Neuronal stem cell (in vitro differentiated cells): ENCODE data around the gene POP5. TPM values are rescaled to one million over a fixed set of nuclear protein-coding genes. Genes with fewer than 3 reads are reported as not detected.

Source experiments
- DNase-seq: peaks from one replicate; pipeline ENCODE4 v3.0.0-alpha.2; 2013; ENCODE audit warnings: low spot score
- H2AFZ ChIP-seq: one replicate; pipeline ENCODE4 v1.6.1; 2013; ENCODE audit warnings: mild to moderate bottlenecking, low read length, inconsistent platforms
- H2AK5ac ChIP-seq: 2 replicates; pipeline ENCODE4 v1.6.1; 2013; ENCODE audit warnings: low read depth, mild to moderate bottlenecking, inconsistent platforms, low read length, moderate library complexity, mixed read lengths
- H2BK120ac ChIP-seq: 2 replicates; pipeline ENCODE4 v1.6.1; 2013; ENCODE audit warnings: low read depth, mild to moderate bottlenecking, inconsistent platforms, low read length, moderate library complexity, mixed read lengths
- H2BK12ac ChIP-seq: one replicate; pipeline ENCODE4 v1.6.1; 2013; ENCODE audit warnings: low read length, inconsistent platforms
- H2BK15ac ChIP-seq: 2 replicates; pipeline ENCODE4 v1.6.1; 2013; ENCODE audit warnings: mild to moderate bottlenecking, low read length, inconsistent platforms, mixed read lengths
- H2BK5ac ChIP-seq: one replicate; pipeline ENCODE4 v1.6.1; 2013; ENCODE audit warnings: inconsistent platforms, mild to moderate bottlenecking, low read length, moderate library complexity
- H3K14ac ChIP-seq: one replicate; pipeline ENCODE4 v1.6.1; 2013; ENCODE audit warnings: low read length, inconsistent platforms
- H3K18ac ChIP-seq: 2 replicates; pipeline ENCODE4 v1.6.1; 2013; ENCODE audit warnings: low read length, inconsistent platforms
- H3K23ac ChIP-seq: 2 replicates; pipeline ENCODE4 v1.6.1; 2013; ENCODE audit warnings: low read depth, mild to moderate bottlenecking, mixed read lengths, low read length, inconsistent platforms; ENCODE audit not compliant: poor library complexity
- H3K27ac ChIP-seq: replicated peaks from 3 replicates; pipeline ENCODE4 v1.5.1; 2013; ENCODE audit warnings: low read length, inconsistent platforms
- H3K27me3 ChIP-seq, 3 experiments: 2 replicates each; pipeline ENCODE4 v1.6.1; 2013; ENCODE audit warnings: low read length in 3 of 3, mild to moderate bottlenecking in 2 of 3, inconsistent platforms in 1 of 3, low read depth in 1 of 3, mixed read lengths in 1 of 3, moderate library complexity in 1 of 3; ENCODE audit not compliant: control insufficient read depth in 3 of 3, insufficient read depth in 3 of 3
- H3K36me3 ChIP-seq, 2 donors: replicated peaks in 1 of 2; 2 replicates each; pipeline ENCODE4 v1.6.1; 2013; ENCODE audit warnings: low read length in 2 of 2; ENCODE audit not compliant: control insufficient read depth in 2 of 2, insufficient read depth in 2 of 2
- H3K4ac ChIP-seq: 2 replicates; pipeline ENCODE4 v1.6.1; 2013; ENCODE audit warnings: inconsistent platforms, mild to moderate bottlenecking, low read length, moderate library complexity
- H3K4me1 ChIP-seq, 2 donors: 1 replicate in 1 of 2; 2 replicates in 1 of 2; pipeline ENCODE4 v1.6.1; 2013; ENCODE audit warnings: low read length in 2 of 2, low read depth in 1 of 2; ENCODE audit not compliant: control insufficient read depth in 2 of 2, insufficient read depth in 1 of 2
- H3K4me2 ChIP-seq: one replicate; pipeline ENCODE4 v1.6.1; 2013; ENCODE audit warnings: mild to moderate bottlenecking, low read length, inconsistent platforms; ENCODE audit not compliant: insufficient read depth, poor library complexity, severe bottlenecking
- H3K4me3 ChIP-seq, 2 donors: 2 replicates each; pipeline ENCODE4 v1.5.1; 2013; ENCODE audit warnings: low read length in 2 of 2, mild to moderate bottlenecking in 2 of 2, inconsistent platforms in 1 of 2, moderate library complexity in 1 of 2
- H3K79me1 ChIP-seq: one replicate; pipeline ENCODE4 v1.6.1; 2013; ENCODE audit warnings: low read depth, mild to moderate bottlenecking, inconsistent platforms, low read length, moderate library complexity
- H3K9ac ChIP-seq: one replicate; pipeline ENCODE4 v1.6.1; 2013; ENCODE audit warnings: mild to moderate bottlenecking, low read depth, low read length, inconsistent platforms; ENCODE audit not compliant: poor library complexity
- H3K9me3 ChIP-seq, 2 donors: replicated peaks in 1 of 2; 2 replicates each; pipeline versions ENCODE3 to v1.6.1; 2013; ENCODE audit warnings: low read length in 2 of 2, mild to moderate bottlenecking in 2 of 2, inconsistent platforms in 1 of 2, low read depth in 1 of 2, mixed read lengths in 1 of 2, moderate library complexity in 1 of 2; ENCODE audit not compliant: control insufficient read depth in 2 of 2, insufficient read depth in 1 of 2
- H4K8ac ChIP-seq: one replicate; pipeline ENCODE4 v1.6.1; 2013; ENCODE audit warnings: low read depth, mild to moderate bottlenecking, inconsistent platforms, low read length, moderate library complexity
- H4K91ac ChIP-seq: one replicate; pipeline ENCODE4 v1.6.1; 2013; ENCODE audit warnings: low read length, low read depth, mild to moderate bottlenecking, inconsistent platforms; ENCODE audit not compliant: poor library complexity
- WGBS, 2 donors: extraction: QIAGEN DNeasy Blood & Tissue Kit; methylation state at CpG; one replicate each; pipeline ENCODE4 v1.1.7; 2013; ENCODE audit warnings: missing lambda C conversion rate in 2 of 2, mixed read lengths in 1 of 2; ENCODE audit not compliant: insufficient read length in 2 of 2, insufficient replicate concordance in 1 of 2; ENCODE audit errors: extremely low coverage in 2 of 2; 5-methylcytosine and 5-hydroxymethylcytosine counted together
- polyA plus RNA-seq, 2 experiments: library from polyadenylated mRNA; stranded (reverse); fragments of 200-250 nt; gene quantifications; one replicate each; pipeline ENCODE4 v1.2.3, GENCODE V29; 2013

POP5 gene, protein sequence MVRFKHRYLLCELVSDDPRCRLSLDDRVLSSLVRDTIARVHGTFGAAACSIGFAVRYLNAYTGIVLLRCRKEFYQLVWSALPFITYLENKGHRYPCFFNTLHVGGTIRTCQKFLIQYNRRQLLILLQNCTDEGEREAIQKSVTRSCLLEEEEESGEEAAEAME
- polyA plus RNA-seq (2013, experiment 1 of 2), result 29.0 TPM
- 30.3 TPM for polyA plus RNA-seq (2013, experiment 2 of 2)

DNA sequence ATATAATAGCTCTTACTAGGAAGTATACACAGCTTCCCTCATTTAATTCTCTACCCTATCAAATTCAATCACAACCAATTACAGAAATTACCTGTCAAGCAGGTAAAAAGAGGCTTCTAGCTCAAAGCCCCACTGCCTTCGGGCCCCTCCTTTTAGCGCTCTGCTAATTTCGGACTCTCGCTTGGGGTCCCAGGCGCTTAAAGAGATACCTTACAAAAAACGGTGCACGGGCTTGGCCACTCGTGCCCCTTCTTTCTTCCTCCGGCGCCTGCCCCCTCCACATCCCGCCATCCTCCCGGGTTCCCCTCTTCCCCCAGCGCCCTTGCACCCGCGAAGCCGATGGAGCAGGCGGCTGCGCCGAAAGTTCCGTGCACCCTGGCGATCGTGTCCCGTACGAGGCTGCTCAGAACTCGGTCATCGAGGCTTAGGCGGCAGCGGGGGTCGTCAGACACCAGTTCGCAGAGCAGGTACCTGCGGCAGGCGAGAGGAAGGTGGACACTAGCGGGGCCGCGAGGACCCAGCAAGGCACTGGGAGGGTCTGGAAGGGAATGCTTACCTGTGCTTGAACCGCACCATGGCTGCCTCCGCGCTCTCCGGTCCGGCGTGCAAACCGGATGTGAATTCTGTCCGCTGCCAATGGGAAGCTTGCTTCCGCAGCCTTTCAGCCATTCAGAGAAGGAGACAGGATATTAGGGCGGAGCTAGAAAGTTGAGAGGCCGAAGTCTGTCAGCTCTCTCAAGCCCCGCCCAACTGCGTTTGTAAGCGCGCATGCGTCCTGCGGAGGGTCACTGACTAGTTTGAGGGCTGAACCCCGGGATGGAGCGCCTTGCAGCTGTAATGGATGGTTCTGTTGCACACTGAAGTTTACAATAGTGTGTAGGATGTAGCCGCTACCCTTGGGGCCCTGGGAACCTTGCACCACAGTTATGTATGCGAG lies at the start of gene POP5:
TSS of gene POP5 (minus strand) at position 616 of the 937 bp plus-strand sequence. CDS start at position 576, 40 bp downstream.
- peak within 1 kb of the TSS; percentile 79 for H3K18ac ChIP-seq
- no peak within 1 kb of the TSS for H2BK120ac ChIP-seq
- DNase-seq, result peak; percentile 97
- peak within 1 kb of the TSS; percentile 66 for H3K4me2 ChIP-seq
- peaks cover 0 to 26% (median 11%) of the 10 kb centered on the region in 3 experiments for H3K27me3 ChIP-seq
- no peak within 1 kb of the TSS for H4K8ac ChIP-seq
- no peak within 1 kb of the TSS for H4K91ac ChIP-seq
- H3K4ac ChIP-seq, result no peak within 1 kb of the TSS
- H3K23ac ChIP-seq, result peak within 1 kb of the TSS; percentile 93
- peaks cover 20 to 41% of the 10 kb centered on the region in 2 donors for H3K36me3 ChIP-seq
- no peaks in the 10 kb centered on the region for H3K79me1 ChIP-seq
- WGBS, 2 donors, result no CpG with 5 or more reads among the region's 56 CpGs
- no peaks in the 10 kb centered on the region for H3K9me3 ChIP-seq
- no peak within 1 kb of the TSS for H2BK5ac ChIP-seq
- no peak within 1 kb of the TSS for H2AK5ac ChIP-seq
- H2AFZ ChIP-seq, result peak within 1 kb of the TSS; percentile 88
- H2BK15ac ChIP-seq, result no peak within 1 kb of the TSS
- H3K4me3 ChIP-seq, result peak within 1 kb of the TSS; percentile 79 to 97
- no peak within 1 kb of the TSS for H3K27ac ChIP-seq
- peaks cover 4 to 8% of the 10 kb centered on the region in 2 donors for H3K4me1 ChIP-seq
- H3K14ac ChIP-seq, result no peak within 1 kb of the TSS
- peak within 1 kb of the TSS; percentile 96 for H3K9ac ChIP-seq
- no peak within 1 kb of the TSS for H2BK12ac ChIP-seq

DNA sequence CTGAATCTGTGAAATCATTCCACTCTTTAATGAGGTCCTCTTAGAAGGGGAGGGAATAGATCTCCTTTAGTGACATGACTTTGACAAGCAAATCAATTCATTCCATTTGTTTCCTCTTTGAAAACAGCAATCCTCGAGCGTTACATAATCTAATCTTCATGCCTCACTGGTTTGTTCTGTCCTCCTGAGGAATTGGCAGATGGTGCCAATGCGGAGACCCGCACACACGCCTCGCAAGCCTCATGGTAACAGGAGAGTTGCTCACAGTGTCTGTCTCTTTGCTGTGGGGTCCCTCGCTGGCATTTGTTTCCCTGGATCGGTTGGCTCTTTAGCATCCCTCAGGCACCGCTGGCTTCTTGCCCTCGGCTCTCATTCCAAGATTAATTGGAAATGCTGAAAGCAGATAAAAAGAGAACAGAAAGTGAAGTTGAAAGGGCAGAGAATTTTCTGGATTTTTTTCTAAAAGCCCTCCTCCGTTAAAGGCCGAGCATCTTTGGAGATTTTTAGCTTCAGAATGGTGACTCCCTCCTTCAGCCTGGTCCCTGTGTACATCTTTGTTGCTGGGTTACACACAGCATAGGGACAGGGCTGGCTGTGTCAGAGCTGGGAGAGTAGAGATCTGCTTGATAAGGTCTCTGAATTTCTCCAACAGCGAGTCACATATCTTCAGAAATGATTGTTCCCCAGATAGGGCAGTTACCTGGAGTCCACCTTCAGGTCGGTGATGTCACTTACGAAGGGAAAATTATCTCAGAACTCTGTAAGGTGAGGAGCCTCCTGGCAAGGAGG lies 49.1 kb upstream of the POP5 start:
- H3K36me3 ChIP-seq, result no peaks in the 10 kb centered on the region
- peaks cover 0 to 55% (median 0%) of the 10 kb centered on the region in 3 experiments for H3K27me3 ChIP-seq
- H3K23ac ChIP-seq, result no peak overlapping the region
- no peak overlapping the region for H2BK12ac ChIP-seq
- H3K4me3 ChIP-seq, result no peak overlapping the region
- H2BK5ac ChIP-seq, result no peak overlapping the region
- no peak overlapping the region for H3K14ac ChIP-seq
- no peak for DNase-seq
- H2AFZ ChIP-seq, result no peak overlapping the region
- no peak overlapping the region for H4K91ac ChIP-seq
- H3K4ac ChIP-seq, result no peak overlapping the region
- no peak overlapping the region for H3K18ac ChIP-seq
- H3K4me1 ChIP-seq, result peaks cover 0 to 1% of the 10 kb centered on the region in 2 donors
- H3K79me1 ChIP-seq, result no peaks in the 10 kb centered on the region
- H2BK120ac ChIP-seq, result no peak overlapping the region
- no peak overlapping the region for H3K4me2 ChIP-seq
- no peak overlapping the region for H4K8ac ChIP-seq
- no peak overlapping the region for H2BK15ac ChIP-seq
- H3K27ac ChIP-seq, result no peak overlapping the region
- no peaks in the 10 kb centered on the region for H3K9me3 ChIP-seq
- WGBS, 2 donors, result no CpG with 5 or more reads among the region's 15 CpGs
- H3K9ac ChIP-seq, result no peak overlapping the region
- no peak overlapping the region for H2AK5ac ChIP-seq

DNA sequence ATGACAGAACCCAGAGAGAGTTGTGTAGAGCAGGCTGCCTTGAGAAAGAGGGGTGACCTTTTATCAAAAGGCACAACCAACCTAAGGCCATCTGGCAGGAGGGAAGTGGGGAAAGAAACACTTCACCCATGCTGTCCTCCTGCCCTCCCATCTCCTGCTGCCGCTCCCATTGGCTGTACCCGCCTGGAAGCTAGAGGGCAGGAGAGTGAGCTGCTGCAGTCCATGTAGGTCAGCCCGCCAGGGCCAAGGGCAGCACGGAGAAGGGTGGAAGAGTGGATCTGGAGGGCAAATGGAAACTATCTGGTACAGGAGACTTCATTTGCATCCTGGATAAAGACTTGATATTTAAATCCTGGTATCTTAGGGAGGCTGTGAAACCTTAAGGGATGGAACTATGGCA lies 47.7 kb upstream of the POP5 start:
- Histone ChIP-seq H3K27ac (no peak overlapping the region), H2AFZ (no peak overlapping the region), H2BK5ac (no peak overlapping the region), H3K9ac (no peak overlapping the region), H2BK15ac (no peak overlapping the region), H2BK12ac (no peak overlapping the region), H3K14ac (no peak overlapping the region), H3K36me3 (no peaks in the 10 kb centered on the region), H3K4me2 (no peak overlapping the region), H4K91ac (no peak overlapping the region), H4K8ac (no peak overlapping the region), H3K9me3 (no peaks in the 10 kb centered on the region), H3K23ac (no peak overlapping the region), H3K79me1 (no peaks in the 10 kb centered on the region), H2BK120ac (no peak overlapping the region), H3K4ac (no peak overlapping the region), H3K4me3 (no peak overlapping the region), H3K27me3 (peaks cover 0 to 45% (median 0%) of the 10 kb centered on the region in 3 experiments), H3K18ac (no peak overlapping the region), H2AK5ac (no peak overlapping the region), H3K4me1 (peaks cover 0 to 1% of the 10 kb centered on the region in 2 donors)
- WGBS, 2 donors, result no CpG with 5 or more reads among the region's 4 CpGs
- no peak for DNase-seq
